Endothelial cell (in vitro differentiated cells): ENCODE measurements around the gene SLC26A1. TPM values are rescaled to one million over a fixed set of nuclear protein-coding genes. Genes with fewer than 3 reads are reported as not detected.

ENCODE experiments used
- DNase-seq: peaks from one replicate; pipeline ENCODE4 v3.0.0; 2021; ENCODE audit warnings: low spot score
- H3K27ac Mint-ChIP-seq: one replicate; pipeline ENCODE4 v1.8.0; 2021; ENCODE audit warnings: mixed read lengths, inconsistent platforms; ENCODE audit not compliant: unreplicated experiment
- H3K27me3 Mint-ChIP-seq: one replicate; pipeline ENCODE4 v1.8.0; 2021; ENCODE audit warnings: mild to moderate bottlenecking, moderate library complexity, mixed read lengths, inconsistent platforms; ENCODE audit not compliant: unreplicated experiment
- H3K36me3 Mint-ChIP-seq: one replicate; pipeline ENCODE4 v1.8.0; 2021; ENCODE audit warnings: mild to moderate bottlenecking, low read depth, mixed read lengths, inconsistent platforms; ENCODE audit not compliant: unreplicated experiment
- H3K4me1 Mint-ChIP-seq: one replicate; pipeline ENCODE4 v1.8.0; 2021; ENCODE audit warnings: mild to moderate bottlenecking, mixed read lengths, inconsistent platforms; ENCODE audit not compliant: unreplicated experiment
- H3K4me3 Mint-ChIP-seq: one replicate; pipeline ENCODE4 v1.8.0; 2021; ENCODE audit warnings: mild to moderate bottlenecking, mixed read lengths, inconsistent platforms; ENCODE audit not compliant: unreplicated experiment
- H3K9me3 Mint-ChIP-seq: one replicate; pipeline ENCODE4 v1.8.0; 2021; ENCODE audit warnings: mixed read lengths, inconsistent platforms; ENCODE audit not compliant: unreplicated experiment
- CTCF ChIP-seq: fragments of 200-600 bp; sonication (generic); IDR thresholded peaks from one replicate; pipeline ENCODE4 v1.5.0; 2021; ENCODE audit warnings: antibody characterized with exemption; ENCODE audit not compliant: unreplicated experiment
- total RNA-seq: library from RNA; stranded (reverse); fragmentation: NEBNext Ultra II Directional; extraction: Animal tissue kit (Norgen Biotek cat#: 25700); gene quantifications from one replicate; pipeline ENCODE4 v1.2.1, GENCODE V29; 2021; ENCODE audit not compliant: unreplicated experiment

Gene SLC26A1
- total RNA-seq, 1 donor from 2014 or later: not detected

- H3K36me3 Mint-ChIP-seq: peaks cover 8% of the 10 kb centered on the region
- TF ChIP-seq CTCF: no peak
- H3K27ac Mint-ChIP-seq: no peak overlapping the region
- DNase-seq: no peak
- H3K9me3 Mint-ChIP-seq: no peaks in the 10 kb centered on the region
- no peaks in the 10 kb centered on the region for H3K4me1 Mint-ChIP-seq
- no peak overlapping the region for H3K4me3 Mint-ChIP-seq
- H3K27me3 Mint-ChIP-seq: peaks cover 32% of the 10 kb centered on the region
Measured at GRCh38 chr4:1010395-1011021, 17.3 kb upstream of the SLC26A1 start.

- Mint-ChIP-seq H3K9me3 (no peaks in the 10 kb centered on the region), H3K4me3 (no peak overlapping the region), H3K27ac (no peak overlapping the region), H3K27me3 (peaks cover 34% of the 10 kb centered on the region), H3K4me1 (no peaks in the 10 kb centered on the region), H3K36me3 (peaks cover 8% of the 10 kb centered on the region)
- peak; percentile 17 for TF ChIP-seq CTCF
- peak; percentile 78 for DNase-seq
Measured at GRCh38 chr4:1009542-1010394, 16.6 kb upstream of the SLC26A1 start.

GRCh38 chr4:1008840-1009541, 15.8 kb upstream of the SLC26A1 start:
- H3K27ac Mint-ChIP-seq: no peak overlapping the region
- H3K4me3 Mint-ChIP-seq: no peak overlapping the region
- no peaks in the 10 kb centered on the region for H3K4me1 Mint-ChIP-seq
- no peak for DNase-seq
- H3K27me3 Mint-ChIP-seq: peaks cover 35% of the 10 kb centered on the region
- peaks cover 8% of the 10 kb centered on the region for H3K36me3 Mint-ChIP-seq
- H3K9me3 Mint-ChIP-seq: no peaks in the 10 kb centered on the region
- no peak for TF ChIP-seq CTCF

- Mint-ChIP-seq H3K4me3 (no peak overlapping the region), H3K9me3 (no peaks in the 10 kb centered on the region), H3K27me3 (peaks cover 38% of the 10 kb centered on the region), H3K27ac (no peak overlapping the region), H3K4me1 (no peaks in the 10 kb centered on the region), H3K36me3 (peaks cover 8% of the 10 kb centered on the region)
- no peak for TF ChIP-seq CTCF
- no peak for DNase-seq
Measured at GRCh38 chr4:1006856-1007255, 13.7 kb upstream of the SLC26A1 start.
